ENCODE data around the gene HIPK3. TPM values are rescaled to one million over a fixed set of nuclear protein-coding genes. Genes with fewer than 3 reads are reported as not detected.
A peak's percentile ranks its signal among the peaks of the same experiment; 100 is the strongest.

The HIPK3 gene
- total RNA-seq, 4 donors from 2014 or later = 85.2 to 283 (median 126) TPM

DNA sequence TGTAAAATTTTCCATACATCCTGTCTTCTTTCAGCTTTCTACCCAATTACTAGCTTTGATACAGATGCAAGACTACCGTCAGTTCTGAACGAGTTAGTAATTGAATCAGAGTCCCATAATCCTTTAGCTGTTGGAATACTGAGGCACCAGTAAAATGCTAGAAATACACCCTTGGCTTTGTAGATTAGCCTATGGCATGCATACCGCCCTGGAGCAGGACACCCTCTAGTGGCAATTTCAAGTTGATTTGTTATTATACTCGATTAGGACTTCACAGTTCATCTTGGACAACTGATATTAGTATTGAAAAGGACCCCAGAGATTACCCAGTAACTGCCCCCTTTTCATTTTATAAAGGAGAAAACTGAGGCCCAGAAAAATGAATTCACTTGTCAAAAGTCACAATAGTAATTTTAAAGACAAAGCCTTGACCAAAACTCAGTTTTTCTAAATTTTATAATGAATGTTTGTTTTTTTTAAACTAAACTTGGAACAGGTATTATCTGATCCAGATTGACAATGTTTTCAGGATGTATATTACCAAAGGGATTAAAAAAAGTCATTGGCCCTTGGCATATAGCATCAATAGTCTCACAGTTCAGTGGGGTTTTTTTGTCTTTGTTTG is 72.6 kb downstream of the HIPK3 start:
- Histone ChIP-seq H3K27ac (peak overlapping the region in 3 of 4 donors; percentile 4 to 47 (median 11)), H3K27me3 (no peaks in the 10 kb centered on the region), H3K4me3 (no peak overlapping the region), H3K36me3 (no peaks in the 10 kb centered on the region), H3K9me3 (no peaks in the 10 kb centered on the region), H3K4me1 (peaks cover 84 to 87% of the 10 kb centered on the region in 2 donors)
- DNase-seq = peak; percentile 27 to 43
- peak; percentile 74 to 90 for ATAC-seq
- intact Hi-C loops (cut with DNase I; ENCODE audit: low total_unique reads) = loop anchor here (1.0 to 2.0 kb wide), 2 partner anchors 73 to 163 kb away; partner anchors contain the start of gene HIPK3
- in situ Hi-C loops (cut with MboI; ENCODE audit: low sequenced_read_pairs in 4 of 4) = loop anchor here (5.0 kb wide), 4 partner anchors 73 to 168 kb away; partner anchors contain the start of genes CSTF3 (in 1 of the 4) and HIPK3 (in 1 of the 4)
- TF ChIP-seq, protein P1, sequence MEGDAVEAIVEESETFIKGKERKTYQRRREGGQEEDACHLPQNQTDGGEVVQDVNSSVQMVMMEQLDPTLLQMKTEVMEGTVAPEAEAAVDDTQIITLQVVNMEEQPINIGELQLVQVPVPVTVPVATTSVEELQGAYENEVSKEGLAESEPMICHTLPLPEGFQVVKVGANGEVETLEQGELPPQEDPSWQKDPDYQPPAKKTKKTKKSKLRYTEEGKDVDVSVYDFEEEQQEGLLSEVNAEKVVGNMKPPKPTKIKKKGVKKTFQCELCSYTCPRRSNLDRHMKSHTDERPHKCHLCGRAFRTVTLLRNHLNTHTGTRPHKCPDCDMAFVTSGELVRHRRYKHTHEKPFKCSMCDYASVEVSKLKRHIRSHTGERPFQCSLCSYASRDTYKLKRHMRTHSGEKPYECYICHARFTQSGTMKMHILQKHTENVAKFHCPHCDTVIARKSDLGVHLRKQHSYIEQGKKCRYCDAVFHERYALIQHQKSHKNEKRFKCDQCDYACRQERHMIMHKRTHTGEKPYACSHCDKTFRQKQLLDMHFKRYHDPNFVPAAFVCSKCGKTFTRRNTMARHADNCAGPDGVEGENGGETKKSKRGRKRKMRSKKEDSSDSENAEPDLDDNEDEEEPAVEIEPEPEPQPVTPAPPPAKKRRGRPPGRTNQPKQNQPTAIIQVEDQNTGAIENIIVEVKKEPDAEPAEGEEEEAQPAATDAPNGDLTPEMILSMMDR (IDR thresholded peaks at IDR 0.05 in 4 of 5, conservative IDR thresholded peaks at IDR 0.05 in 1 of 5) = peak; percentile 57 to 72 (median 64)
- TF ChIP-seq POLR2A (IDR thresholded peaks at IDR 0.05) = no peak

DNA sequence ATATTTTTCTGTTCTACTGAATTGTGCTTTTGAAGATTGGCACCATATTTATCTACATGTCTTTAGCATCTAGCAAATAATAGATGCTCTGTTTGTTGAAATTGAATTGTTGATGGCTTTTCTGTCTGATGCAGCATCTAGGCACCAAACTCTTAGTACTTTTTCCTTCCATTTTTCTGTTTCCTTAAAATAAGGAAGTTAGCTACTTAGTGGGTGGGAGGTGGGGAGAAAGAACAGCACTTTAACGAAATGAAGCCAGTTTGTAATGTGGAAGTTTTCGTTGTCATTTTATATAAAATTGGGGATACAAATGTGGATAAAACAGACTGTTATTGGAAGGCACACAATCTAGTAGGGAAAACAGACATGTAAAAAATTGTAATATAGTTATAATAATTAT is 76.6 kb downstream of the HIPK3 start:
- no peak overlapping the region for H3K27ac ChIP-seq
- in situ Hi-C loops (cut with MboI; ENCODE audit: low sequenced_read_pairs in 4 of 4) = loop anchor here (5.0 kb wide), 2 partner anchors 82 to 167 kb away; no protein-coding TSS in a partner anchor
- intact Hi-C loops (cut with DNase I; ENCODE audit: low total_unique reads) = no loop called here

DNA sequence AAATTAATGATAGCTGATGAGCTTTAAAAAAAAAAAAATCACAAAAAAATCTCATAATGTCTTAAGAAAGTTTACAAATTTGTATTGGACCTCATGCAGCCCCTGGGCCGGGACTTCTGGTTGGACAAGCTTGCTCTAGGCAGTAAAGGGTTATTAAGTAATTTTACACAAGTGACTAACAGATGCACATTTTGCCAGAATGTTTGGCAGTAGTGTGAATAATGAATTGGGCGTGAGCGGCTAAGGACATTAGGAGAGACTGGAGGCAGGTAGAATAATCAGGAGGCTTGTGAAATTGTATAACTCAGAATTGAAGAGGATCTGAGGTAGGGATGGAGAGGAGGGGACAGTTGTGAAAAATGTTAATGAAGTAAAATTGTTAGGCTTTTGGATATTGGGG is 77.4 kb downstream of the HIPK3 start:
- H3K36me3 ChIP-seq = peaks cover 0 to 9% of the 10 kb centered on the region in 2 donors
- intact Hi-C loops (cut with DNase I; ENCODE audit: low total_unique reads) = no loop called here

More for the DNA sequence above, 76.6 kb downstream of the HIPK3 start:
- Histone ChIP-seq H3K9me3 (no peaks in the 10 kb centered on the region), H3K4me1 (peaks cover 48 to 51% of the 10 kb centered on the region in 2 donors), H3K4me3 (no peak overlapping the region), H3K27me3 (no peaks in the 10 kb centered on the region), H3K36me3 (peaks cover 0 to 1% of the 10 kb centered on the region in 2 donors)
- no peak for TF ChIP-seq POLR2A (IDR thresholded peaks at IDR 0.05)
- TF ChIP-seq, protein P1 (IDR thresholded peaks at IDR 0.05 in 4 of 5, conservative IDR thresholded peaks at IDR 0.05 in 1 of 5) = no peak
- ATAC-seq (no peak), DNase-seq (no peak)

DNA sequence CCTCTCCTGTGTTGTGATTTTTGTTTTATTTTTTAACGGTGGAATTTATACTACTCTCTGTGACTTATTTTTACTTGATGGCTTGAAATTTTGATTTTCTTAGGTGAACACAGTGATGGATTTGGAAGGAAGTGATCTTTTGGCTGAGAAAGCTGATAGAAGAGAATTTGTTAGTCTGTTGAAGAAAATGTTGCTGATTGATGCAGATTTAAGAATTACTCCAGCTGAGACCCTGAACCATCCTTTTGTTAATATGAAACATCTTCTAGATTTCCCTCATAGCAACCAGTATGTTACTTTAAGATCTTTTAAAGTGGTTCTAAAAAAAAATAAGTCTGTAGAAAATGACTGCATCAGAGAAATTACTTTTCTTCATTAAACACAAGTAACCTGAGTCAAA is 82.1 kb downstream of the HIPK3 start:
- in situ Hi-C loops (cut with MboI; ENCODE audit: low sequenced_read_pairs in 4 of 4) (no loop called here), intact Hi-C loops (cut with DNase I; ENCODE audit: low total_unique reads) (no loop called here)
- DNase-seq (no peak), ATAC-seq (no peak)
- Histone ChIP-seq H3K4me1 (peaks cover 15 to 26% of the 10 kb centered on the region in 2 donors), H3K27ac (no peak overlapping the region), H3K36me3 (peaks cover 0 to 50% of the 10 kb centered on the region in 2 donors), H3K9me3 (no peaks in the 10 kb centered on the region), H3K27me3 (no peaks in the 10 kb centered on the region), H3K4me3 (no peak overlapping the region)
- TF ChIP-seq, protein P1 (IDR thresholded peaks at IDR 0.05 in 4 of 5, conservative IDR thresholded peaks at IDR 0.05 in 1 of 5) = no peak
- no peak for TF ChIP-seq POLR2A (IDR thresholded peaks at IDR 0.05)

More for the DNA sequence above, 77.4 kb downstream of the HIPK3 start:
- Histone ChIP-seq H3K27me3 (no peaks in the 10 kb centered on the region), H3K9me3 (no peaks in the 10 kb centered on the region), H3K4me3 (no peak overlapping the region), H3K4me1 (peaks cover 40 to 45% of the 10 kb centered on the region in 2 donors), H3K27ac (peak overlapping the region in 2 of 4 donors; percentile 14 to 35)
- in situ Hi-C loops (cut with MboI; ENCODE audit: low sequenced_read_pairs in 4 of 4) = loop anchor here (5.0 kb wide), 2 partner anchors 82 to 167 kb away; no protein-coding TSS in a partner anchor
- DNase-seq (no peak), ATAC-seq (peak in 1 of 2 donors; percentile 37)
- no peak for TF ChIP-seq POLR2A (IDR thresholded peaks at IDR 0.05)
- TF ChIP-seq, protein P1 (IDR thresholded peaks at IDR 0.05 in 4 of 5, conservative IDR thresholded peaks at IDR 0.05 in 1 of 5) = no peak

All from gastrocnemius medialis (tissue), 4 donors.